IPS-18a (cell line): ENCODE results near the gene KRT16.
"Not testable (repeated sequence)": the region's sequence is repeated elsewhere in the genome, so short reads cannot be mapped to it uniquely, and the experiment has no call there.

Experiments used
- H3K27ac ChIP-seq: one replicate; pipeline ENCODE4 v1.5.1; 2013; ENCODE audit warnings: low read length
- H3K27me3 ChIP-seq: one replicate; pipeline ENCODE4 v1.6.1; 2013; ENCODE audit warnings: mild to moderate bottlenecking, low read length; ENCODE audit not compliant: control insufficient read depth, insufficient read depth
- H3K36me3 ChIP-seq: one replicate; pipeline ENCODE4 v1.6.1; 2013; ENCODE audit warnings: low read depth, low read length; ENCODE audit not compliant: control insufficient read depth
- H3K4me1 ChIP-seq: one replicate; pipeline ENCODE4 v1.6.1; 2013; ENCODE audit warnings: low read depth, low read length; ENCODE audit not compliant: control insufficient read depth
- H3K4me3 ChIP-seq: one replicate; pipeline ENCODE4 v1.5.1; 2013; ENCODE audit warnings: low read length
- H3K9ac ChIP-seq: one replicate; pipeline ENCODE4 v1.6.1; 2013; ENCODE audit warnings: mild to moderate bottlenecking, low read length, moderate library complexity
- H3K9me3 ChIP-seq: one replicate; pipeline ENCODE4 v1.6.1; 2013; ENCODE audit warnings: low read depth, low read length; ENCODE audit not compliant: control insufficient read depth

Gene KRT16

GRCh38 chr17:41653421-41653820, 40.9 kb upstream of the KRT16 start:
- no peaks in the 10 kb centered on the region for H3K9me3 ChIP-seq
- H3K27ac ChIP-seq = no peak overlapping the region
- no peak overlapping the region for H3K9ac ChIP-seq
- H3K36me3 ChIP-seq = no peaks in the 10 kb centered on the region
- H3K27me3 ChIP-seq = no peaks in the 10 kb centered on the region
- no peak overlapping the region for H3K4me3 ChIP-seq
- no peaks in the 10 kb centered on the region for H3K4me1 ChIP-seq

DNA sequence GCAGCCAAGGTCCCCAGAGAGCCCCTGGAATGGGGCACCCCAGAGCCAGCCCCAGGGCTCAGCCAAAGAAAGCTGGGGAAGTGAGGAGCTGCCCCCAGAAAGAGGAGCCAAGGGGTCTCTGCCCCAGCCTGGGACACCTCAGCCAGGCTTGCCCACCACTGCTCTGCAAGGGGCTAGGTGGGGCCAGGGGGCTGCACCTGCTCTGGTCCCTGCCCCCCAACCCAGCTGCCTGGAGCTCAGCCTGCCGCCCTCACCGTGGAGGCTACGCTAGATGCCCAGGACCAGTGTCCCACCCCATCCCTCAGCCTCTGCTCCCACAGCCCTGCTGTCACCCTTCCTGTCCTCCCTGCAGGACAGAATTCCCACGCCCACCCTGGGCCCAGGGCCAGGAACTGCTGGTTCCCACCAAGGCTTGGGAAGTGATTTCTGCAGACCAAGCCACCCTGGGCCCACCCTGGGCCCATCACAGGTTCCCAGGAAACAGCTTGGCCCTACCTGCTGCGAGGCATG, 39.9 kb upstream of the KRT16 start:
- no peaks in the 10 kb centered on the region for H3K27me3 ChIP-seq
- no peaks in the 10 kb centered on the region for H3K36me3 ChIP-seq
- H3K27ac ChIP-seq = no peak overlapping the region
- H3K9ac ChIP-seq = no peak overlapping the region
- H3K4me1 ChIP-seq = no peaks in the 10 kb centered on the region
- no peaks in the 10 kb centered on the region for H3K9me3 ChIP-seq
- no peak overlapping the region for H3K4me3 ChIP-seq

- Histone ChIP-seq H3K27ac (no peak overlapping the region), H3K9ac (no peak overlapping the region), H3K4me1 (no peaks in the 10 kb centered on the region), H3K36me3 (no peaks in the 10 kb centered on the region), H3K4me3 (no peak overlapping the region), H3K9me3 (no peaks in the 10 kb centered on the region), H3K27me3 (no peaks in the 10 kb centered on the region)
Measured at GRCh38 chr17:41651625-41652460, 39.3 kb upstream of the KRT16 start.

DNA sequence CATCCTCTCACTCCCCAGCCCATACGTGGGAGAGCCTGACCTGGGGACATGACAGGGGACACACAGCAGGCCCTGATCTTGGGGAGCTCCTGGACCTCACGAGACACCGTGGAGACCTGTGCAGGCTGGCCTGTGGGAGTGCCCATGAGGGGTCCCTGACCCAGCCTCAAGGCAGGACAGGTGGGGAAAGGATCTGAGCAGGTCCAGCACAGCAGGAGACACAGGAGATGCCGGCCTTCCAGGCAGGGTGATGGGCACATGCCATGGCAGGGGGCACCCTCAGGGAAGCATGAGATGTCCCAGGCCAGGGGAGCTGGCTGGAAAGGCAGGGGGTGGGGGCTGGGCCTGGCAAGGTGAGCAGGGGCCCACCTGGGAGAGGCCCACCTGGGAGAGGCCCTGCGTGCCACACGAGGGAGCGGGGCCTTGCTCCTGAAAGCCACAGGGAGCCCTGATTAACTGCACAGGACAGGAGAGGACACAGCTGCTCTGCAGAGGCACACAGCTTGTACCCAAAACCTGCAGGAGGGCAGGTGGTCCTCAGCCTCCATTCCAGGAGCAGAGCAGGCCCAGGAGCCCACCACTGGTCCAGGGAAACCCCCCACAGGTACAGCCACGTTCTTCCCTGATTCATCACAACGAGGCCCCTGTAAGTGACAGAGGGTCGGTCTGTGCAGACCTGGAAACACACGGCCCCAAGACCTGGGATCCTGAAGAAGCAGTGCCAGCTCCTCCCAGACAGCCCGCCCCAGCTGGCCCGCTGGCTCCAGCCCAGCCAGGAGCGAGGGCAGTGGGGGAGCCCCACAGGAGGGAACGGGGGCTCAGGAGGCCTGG, 38.4 kb upstream of the KRT16 start:
- H3K9ac ChIP-seq = no peak overlapping the region
- H3K36me3 ChIP-seq = no peaks in the 10 kb centered on the region
- H3K4me3 ChIP-seq = no peak overlapping the region
- H3K27me3 ChIP-seq = no peaks in the 10 kb centered on the region
- H3K9me3 ChIP-seq = no peaks in the 10 kb centered on the region
- H3K4me1 ChIP-seq = no peaks in the 10 kb centered on the region
- H3K27ac ChIP-seq = no peak overlapping the region

- no peaks in the 10 kb centered on the region for H3K36me3 ChIP-seq
- H3K9me3 ChIP-seq = no peaks in the 10 kb centered on the region
- no peaks in the 10 kb centered on the region for H3K4me1 ChIP-seq
- H3K27me3 ChIP-seq = no peaks in the 10 kb centered on the region
- no peak overlapping the region for H3K9ac ChIP-seq
- H3K27ac ChIP-seq = no peak overlapping the region
- no peak overlapping the region for H3K4me3 ChIP-seq
Measured at GRCh38 chr17:41649923-41650519, 37.5 kb upstream of the KRT16 start.

GRCh38 chr17:41648411-41649195, 36.0 kb upstream of the KRT16 start:
- H3K4me3 ChIP-seq = peak overlapping the region; percentile 44
- H3K4me1 ChIP-seq = no peaks in the 10 kb centered on the region
- H3K9ac ChIP-seq = no peak overlapping the region
- no peaks in the 10 kb centered on the region for H3K9me3 ChIP-seq
- no peaks in the 10 kb centered on the region for H3K36me3 ChIP-seq
- H3K27ac ChIP-seq = no peak overlapping the region
- no peaks in the 10 kb centered on the region for H3K27me3 ChIP-seq

GRCh38 chr17:41647940-41648410, 35.4 kb upstream of the KRT16 start:
- peak overlapping the region; percentile 44 for H3K4me3 ChIP-seq
- H3K36me3 ChIP-seq = no peaks in the 10 kb centered on the region
- no peaks in the 10 kb centered on the region for H3K27me3 ChIP-seq
- H3K4me1 ChIP-seq = no peaks in the 10 kb centered on the region
- H3K27ac ChIP-seq = no peak overlapping the region
- H3K9me3 ChIP-seq = no peaks in the 10 kb centered on the region
- no peak overlapping the region for H3K9ac ChIP-seq

DNA sequence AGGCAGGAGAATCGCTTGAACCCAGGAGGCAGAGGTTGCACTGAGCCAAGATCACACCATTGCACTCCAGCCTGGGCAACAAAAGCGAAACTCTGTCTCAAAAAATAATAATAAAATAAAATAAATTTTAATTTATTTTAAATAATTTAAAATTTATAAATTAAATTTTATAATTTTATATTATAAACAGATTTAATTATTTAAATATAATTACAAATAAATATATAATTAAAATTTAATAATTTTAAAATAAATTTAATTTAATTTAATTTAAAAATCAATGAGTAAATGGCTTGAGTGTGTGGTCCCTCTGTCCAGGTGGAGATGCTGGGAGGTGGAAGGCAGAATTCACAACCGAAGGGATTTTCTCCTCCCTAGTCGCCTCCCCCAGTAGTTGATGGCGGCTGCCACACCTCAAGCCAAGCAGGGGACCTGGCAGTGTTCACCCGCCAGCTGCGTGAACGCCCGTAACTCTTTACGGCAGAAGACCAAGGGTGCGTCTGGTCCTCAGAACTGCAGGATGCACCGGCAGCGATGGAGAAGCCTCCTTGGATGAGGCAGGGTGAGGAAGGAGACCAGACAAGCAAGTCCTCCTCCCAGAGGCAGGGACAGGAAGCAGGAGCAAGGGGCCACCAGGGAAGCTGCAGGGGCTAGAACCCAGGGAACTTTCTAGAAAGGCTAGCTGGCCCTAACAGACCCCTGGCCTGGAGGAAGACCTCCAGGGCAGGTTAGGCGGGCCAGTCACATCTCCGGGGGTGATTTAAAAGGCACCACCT, 34.7 kb upstream of the KRT16 start:
- H3K4me3 ChIP-seq = no peak overlapping the region
- no peaks in the 10 kb centered on the region for H3K36me3 ChIP-seq
- no peak overlapping the region for H3K27ac ChIP-seq
- no peaks in the 10 kb centered on the region for H3K9me3 ChIP-seq
- no peak overlapping the region for H3K9ac ChIP-seq
- H3K27me3 ChIP-seq = no peaks in the 10 kb centered on the region
- H3K4me1 ChIP-seq = no peaks in the 10 kb centered on the region

DNA sequence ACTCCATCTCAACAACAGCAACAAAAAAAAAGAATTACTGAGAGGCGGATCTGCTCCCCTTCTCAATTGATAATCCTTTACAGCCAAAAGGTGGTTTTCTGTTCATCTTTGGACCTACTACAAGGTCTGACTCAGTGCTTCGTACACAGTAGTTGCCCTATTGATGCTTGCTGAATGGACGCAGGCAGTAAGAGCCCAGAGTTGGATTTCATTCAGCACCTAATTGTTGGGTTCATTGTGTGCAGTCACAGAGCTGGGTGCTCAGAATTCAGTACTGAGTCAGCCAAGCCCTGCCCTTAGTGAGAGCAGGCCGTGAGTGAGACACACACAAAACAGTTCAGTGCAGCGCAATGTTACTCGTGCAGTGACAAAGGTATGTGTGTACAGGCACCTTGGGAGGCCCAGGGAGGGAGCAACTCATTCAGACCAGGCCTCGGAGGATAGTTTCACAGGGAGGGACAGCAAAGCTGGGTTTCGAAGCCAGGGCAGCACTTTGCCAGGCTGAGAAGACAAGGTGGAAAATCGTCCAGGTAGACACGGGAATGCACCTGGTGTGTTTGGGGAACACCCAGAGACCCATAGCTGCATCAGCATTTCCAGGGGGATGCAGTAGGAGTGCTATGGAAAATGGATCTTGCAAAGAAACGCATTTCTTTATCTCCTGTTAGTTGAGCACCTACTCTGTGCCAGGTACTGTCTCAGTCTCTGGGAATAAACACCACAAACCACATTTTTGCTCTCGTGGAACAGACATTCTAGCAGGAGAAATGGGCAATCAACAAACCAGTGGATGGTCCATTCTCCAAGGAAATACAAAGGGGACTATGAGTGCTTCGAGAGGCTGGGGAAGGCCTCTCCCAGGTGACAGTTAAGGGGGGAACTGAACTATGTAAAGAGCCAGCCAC, 29.9 kb upstream of the KRT16 start:
- Histone ChIP-seq H3K27ac (no peak overlapping the region), H3K9me3 (no peaks in the 10 kb centered on the region), H3K9ac (no peak overlapping the region), H3K27me3 (no peaks in the 10 kb centered on the region), H3K4me3 (no peak overlapping the region), H3K4me1 (no peaks in the 10 kb centered on the region), H3K36me3 (no peaks in the 10 kb centered on the region)

DNA sequence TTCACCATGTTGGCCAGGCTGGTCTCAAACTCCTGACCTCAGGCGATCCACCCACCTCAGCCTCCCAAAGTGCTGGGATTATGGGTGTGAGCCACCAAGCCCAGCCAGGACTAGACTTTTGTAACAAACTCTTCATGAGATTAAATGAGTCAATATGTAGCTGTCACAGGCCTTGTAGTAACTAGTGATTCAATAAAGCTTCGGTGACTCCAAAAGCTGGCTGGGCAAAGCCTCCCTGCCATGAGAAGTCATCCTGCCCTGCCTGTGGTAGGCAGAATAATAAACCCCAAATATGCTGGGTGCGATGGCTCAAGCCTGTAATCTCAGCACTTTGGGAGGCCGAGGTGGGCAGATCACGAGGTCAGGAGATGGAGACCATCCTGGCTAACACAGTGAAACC, 28.0 kb upstream of the KRT16 start:
- not testable (repeated sequence) for H3K9me3 ChIP-seq, H3K4me3 ChIP-seq, H3K27ac ChIP-seq, H3K36me3 ChIP-seq, H3K27me3 ChIP-seq, H3K9ac ChIP-seq, H3K4me1 ChIP-seq
